ENCODE data around the gene SYTL3.

The SYTL3 gene

DNA sequence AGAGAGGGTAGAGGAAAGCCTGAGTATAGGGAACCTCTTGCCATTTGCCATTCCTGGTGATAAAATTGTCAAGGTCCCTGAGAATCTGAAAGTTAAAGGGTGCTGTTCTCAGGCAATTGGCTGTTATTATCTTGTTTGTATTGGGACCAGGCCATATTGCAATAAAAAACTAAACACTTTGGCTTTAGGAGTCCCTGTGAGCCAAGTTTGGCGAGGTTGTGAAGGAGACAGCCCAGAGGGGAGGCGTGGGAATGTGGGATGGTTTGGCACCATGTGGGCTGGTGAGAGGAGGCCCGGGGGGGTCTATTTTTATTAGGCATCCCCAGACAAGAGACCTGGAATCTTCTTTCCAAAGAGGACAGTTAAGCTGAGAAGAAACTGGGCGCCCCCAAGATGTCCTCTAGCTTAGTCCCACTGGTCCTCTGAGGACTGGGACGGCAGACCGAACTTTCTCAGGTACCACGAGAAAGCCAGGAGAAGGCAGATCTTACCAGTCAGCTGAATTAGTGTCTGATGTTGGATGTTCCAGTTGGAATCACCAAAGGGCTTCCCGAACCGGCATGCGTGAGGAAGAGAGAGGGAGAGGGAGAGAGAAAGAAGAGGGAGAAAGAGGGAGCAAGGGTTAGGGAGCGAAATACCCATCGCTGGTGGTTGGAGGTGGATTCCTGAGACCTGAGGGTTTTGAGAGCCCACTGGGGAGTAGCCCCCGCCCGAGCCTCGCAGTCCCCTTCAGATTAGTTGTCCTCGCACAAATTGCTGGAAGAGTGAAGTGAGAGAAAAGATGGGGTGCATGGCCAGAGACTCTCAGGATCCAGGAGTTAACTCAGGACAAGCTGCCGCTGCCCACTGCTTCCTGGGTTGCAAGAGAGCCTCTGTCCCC, 29.7 kb upstream of the SYTL3 start:
- no peak for DNase-seq

DNA sequence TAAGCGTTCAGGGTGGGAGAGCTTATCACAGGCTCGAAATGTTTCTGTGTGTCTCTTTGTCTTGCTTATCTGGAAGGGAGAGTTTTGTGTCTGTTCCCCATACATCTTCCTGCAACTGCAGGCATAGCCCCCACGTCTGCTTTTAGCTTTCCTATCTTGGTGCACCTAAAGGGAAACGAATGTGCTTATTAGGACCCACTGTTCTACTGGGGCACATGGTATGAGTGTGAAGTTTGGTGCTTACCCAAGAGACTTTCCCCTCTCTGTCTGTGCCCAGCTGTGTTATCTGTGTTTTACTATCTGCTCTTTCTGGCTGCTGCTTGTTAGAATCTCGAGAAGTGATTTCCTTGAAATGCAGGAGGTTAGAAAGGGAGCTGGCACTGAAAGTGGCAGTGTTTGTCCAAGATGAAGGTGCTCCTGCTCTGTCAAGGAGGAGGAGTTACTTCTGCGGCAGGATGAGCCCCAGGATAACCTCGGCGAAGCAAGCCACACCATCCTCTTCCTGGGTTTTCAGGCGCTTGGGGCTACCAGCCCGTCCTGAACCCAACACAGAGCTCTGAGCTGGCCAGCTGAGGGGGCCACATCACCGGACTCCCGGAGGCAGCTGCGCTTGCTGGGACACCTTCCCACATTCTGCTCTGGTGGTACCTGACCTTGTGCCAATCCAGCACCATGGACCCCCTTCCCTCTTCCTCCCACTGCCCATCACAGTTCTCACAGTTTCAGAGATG, 28.7 kb upstream of the SYTL3 start:
- no peak for DNase-seq

More for the DNA sequence above, 29.7 kb upstream of the SYTL3 start:
- no peak for TF ChIP-seq POLR2A (IDR thresholded peaks at IDR 0.05; ENCODE audit: low read length)
- no peak for TF ChIP-seq GATA1 (IDR thresholded peaks at IDR 0.05; ENCODE audit: low read depth, low read length)

DNA sequence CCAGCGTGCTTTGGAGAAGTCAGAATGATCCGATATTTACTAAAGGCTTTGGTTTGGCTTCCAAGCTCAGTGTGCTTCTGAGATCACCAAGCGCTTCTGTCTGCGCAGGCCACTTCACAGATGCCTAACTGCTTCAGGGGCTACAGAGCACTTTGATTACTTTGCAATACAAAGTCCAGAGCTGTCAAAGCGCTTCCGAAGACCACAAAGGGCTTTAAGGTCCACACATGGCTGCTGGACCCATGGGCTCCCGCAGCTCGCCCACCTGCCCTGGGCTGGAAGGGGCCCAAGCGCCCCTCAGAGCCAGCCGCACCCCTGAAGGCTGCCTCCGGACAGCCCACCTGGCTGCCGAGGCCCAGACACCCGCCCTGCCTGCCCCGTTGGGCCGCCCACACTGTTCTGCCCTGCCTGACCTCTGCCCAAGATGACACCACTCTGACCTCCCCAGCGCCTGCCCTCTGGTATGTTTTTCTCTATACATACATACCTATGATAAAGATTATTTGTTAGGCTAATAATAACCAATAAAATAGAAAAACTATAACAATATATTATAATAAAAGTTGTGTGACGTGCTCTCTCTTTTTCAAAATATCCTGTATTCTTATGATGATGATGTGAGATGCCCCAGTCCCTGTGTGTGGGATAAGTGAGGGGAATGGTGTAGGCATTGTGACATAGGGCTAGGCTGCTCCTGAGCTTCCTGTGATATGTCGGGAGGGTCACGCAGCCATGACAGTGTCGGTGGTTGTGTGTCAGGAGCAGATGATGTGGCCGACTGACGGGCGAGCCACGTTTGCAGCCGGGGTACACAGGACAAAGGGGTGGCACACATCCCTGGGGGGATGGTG, 27.9 kb upstream of the SYTL3 start:
- no peak for DNase-seq
- no peak for TF ChIP-seq GATA1 (IDR thresholded peaks at IDR 0.05; ENCODE audit: low read depth, low read length)
- no peak for TF ChIP-seq POLR2A (IDR thresholded peaks at IDR 0.05; ENCODE audit: low read length)

More for the DNA sequence above, 28.7 kb upstream of the SYTL3 start:
- TF ChIP-seq POLR2A (IDR thresholded peaks at IDR 0.05; ENCODE audit: low read length) (no peak), GATA1 (IDR thresholded peaks at IDR 0.05; ENCODE audit: low read depth, low read length) (no peak)

DNA sequence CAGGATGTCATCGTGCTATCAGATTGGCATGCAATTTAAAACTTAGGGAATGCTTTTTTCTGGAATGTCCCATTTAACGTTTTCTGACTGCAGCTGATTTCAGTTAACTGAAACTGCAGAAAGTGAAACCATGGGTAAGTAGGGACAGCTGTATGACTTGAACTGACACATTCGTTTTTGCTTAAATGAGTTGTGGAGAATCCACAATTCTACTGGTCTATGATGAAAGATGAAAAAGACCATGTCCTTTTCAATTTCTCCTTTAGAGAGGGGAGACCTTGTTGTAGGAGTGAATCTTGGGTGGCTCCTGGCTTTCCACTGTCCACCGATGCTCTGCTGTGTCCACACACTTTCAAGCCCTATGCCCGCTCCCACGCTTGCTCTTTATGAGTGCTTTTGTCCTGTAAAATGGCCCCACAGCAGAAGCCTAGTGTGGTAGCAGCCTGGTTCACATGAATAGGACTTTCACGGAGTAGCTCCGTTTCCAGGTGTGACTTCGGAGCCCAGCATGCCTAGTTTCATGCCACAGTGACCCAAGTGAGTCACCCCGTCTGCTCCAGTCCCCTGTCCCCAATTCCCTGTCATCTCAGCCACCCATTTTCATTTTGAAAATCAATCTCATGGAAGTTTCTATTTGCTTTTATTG, 27.2 kb upstream of the SYTL3 start:
- DNase-seq = no peak
- TF ChIP-seq POLR2A (IDR thresholded peaks at IDR 0.05; ENCODE audit: low read length) = no peak
- no peak for TF ChIP-seq GATA1 (IDR thresholded peaks at IDR 0.05; ENCODE audit: low read depth, low read length)

DNA sequence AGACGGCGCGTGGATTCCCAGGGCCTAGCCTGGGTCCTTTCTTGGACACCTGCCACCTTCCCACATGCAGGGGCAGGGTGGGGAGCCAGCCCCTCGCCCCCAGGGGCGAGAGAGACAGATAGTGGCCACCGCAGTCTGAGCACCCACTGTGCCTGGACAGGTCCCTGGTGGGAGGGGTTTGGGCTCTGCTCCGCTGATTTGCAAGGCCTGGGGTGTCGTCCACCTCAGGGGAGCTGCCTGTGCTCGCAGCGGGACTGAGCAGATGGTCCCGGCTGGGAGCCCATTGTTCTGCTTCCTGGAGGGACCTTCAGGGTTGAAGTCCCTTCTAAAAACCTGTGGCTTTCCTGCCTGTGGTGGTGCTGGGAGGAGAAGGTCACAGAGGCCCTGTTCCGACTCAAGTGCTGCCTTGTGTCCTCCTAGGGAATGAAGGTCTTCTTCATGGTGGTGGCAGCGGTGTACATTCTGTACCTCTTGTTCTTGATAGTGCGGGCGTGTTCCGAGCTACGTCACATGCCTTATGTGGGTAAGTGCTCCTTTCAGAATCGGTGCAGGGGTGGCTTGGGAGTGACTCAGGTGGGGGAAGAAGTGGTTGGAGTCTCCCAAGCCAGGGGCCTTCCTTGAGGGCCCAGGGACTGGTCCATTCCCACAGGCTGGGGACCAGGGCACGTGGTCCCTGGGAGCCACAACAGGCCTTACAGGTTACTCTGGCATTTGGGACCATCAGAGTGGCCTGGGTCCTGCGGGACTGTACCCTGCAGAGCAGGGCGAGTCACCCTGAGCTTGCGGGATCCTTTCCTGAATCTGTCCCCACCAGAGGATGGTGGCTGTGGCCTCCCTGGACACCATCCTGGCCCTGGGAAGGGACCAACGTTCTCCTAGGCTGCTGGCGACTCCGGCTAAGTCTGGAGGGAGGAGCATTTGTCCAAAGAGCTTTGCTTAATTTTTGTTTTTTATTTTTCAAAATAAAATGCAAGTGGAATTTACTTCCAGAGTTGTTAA, 24.9 kb upstream of the SYTL3 start:
- DNase-seq = no peak
- TF ChIP-seq POLR2A (IDR thresholded peaks at IDR 0.05; ENCODE audit: low read length) (no peak), GATA1 (IDR thresholded peaks at IDR 0.05; ENCODE audit: low read depth, low read length) (no peak)

DNA sequence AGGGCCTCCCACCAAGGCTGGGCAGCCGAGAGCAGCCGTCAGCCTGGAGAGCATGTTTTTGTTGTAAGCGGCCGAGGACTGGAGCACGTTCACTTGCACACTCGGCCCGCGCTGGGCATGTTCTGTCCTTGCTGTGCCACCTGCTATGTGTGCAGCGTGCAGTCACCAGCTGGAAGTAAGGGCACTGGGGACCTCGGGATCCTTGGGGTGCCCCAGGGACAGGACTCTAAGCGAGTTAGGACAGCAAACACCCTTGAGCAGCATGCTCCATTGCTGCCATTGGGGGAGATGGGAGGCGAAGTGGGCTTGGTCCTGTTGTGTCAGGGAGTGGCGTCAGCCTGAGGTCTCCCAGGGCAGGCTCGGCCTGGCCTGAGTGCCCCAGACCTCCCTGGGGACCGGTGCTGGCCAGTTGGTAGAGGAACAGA, 24.0 kb upstream of the SYTL3 start:
- TF ChIP-seq GATA1 (IDR thresholded peaks at IDR 0.05; ENCODE audit: low read depth, low read length) (no peak), POLR2A (IDR thresholded peaks at IDR 0.05; ENCODE audit: low read length) (no peak)
- no peak for DNase-seq

DNA sequence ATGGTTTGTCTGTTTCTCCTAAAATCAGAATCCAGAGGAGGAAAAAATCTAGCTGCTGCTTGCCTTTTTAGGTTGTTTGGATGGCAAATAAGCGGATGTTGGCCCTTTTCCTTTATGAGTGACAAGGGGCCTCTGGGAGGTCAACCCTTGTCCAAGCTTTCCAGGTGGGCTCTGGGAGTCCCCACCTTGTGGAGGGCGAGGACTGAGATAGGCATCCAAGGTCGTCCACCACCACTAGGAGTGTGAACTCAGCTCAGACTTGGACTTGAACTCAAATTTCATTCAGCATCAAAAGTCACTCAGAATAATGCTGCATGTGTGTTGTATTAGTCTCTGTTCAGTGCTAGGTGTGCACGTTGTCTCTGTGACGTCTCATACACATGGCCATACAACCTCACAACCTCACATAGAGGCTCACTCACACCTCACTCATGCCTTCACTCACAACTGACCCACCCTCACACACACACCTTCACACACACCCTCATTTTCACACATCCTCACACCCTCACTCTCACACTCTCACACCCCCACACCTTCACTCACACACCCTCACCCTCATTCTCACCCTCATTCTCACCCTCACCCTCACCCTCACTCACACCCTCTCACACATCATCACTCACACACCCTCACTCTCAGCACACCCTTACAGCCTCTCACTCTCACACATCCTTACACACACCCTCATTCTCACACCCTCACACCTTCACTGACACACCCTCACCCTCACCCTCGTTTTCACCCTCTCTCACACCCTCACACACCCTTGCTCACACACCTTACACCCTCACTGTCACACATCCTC, 23.3 kb upstream of the SYTL3 start:
- no peak for DNase-seq
- TF ChIP-seq GATA1 (IDR thresholded peaks at IDR 0.05; ENCODE audit: low read depth, low read length) = no peak
- no peak for TF ChIP-seq POLR2A (IDR thresholded peaks at IDR 0.05; ENCODE audit: low read length)

DNA sequence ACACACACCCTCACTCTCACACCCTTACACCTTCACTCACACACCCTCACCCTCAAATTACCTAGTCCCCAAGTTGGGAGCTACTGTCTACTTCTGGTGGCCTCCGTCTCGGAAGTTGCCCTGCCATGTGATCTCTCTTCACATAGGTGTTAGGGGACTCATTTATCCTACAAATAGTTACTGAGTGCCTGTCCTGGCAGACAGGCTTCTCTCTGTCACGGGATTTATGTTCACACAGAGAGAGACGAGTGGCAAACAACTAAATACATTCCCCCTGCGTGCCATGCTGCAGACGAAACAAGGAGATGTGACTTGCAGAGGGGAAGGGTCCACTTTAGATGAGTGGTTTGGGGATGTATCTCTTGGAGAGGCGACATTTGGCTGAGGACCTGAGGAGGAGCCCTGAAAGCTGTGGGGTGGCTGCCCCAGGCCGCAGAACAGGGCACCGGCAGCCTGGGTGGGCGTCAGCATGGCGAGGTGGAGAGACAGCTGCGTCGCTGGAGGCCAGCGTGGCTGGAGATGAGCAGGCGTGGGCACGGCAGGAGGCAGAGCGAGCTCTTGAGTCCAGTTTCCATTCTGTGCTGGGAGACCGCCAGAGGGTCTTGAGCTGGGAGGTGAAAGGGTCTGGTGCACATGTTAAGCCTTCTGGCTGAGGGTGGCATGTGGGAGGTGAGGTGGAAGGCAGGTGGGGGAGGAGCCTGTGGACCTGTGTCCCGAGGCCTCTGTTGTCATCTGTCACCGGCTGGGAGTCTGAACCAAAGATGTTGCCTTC, 22.5 kb upstream of the SYTL3 start:
- DNase-seq = no peak
- TF ChIP-seq GATA1 (IDR thresholded peaks at IDR 0.05; ENCODE audit: low read depth, low read length) (no peak), POLR2A (IDR thresholded peaks at IDR 0.05; ENCODE audit: low read length) (no peak)

DNA sequence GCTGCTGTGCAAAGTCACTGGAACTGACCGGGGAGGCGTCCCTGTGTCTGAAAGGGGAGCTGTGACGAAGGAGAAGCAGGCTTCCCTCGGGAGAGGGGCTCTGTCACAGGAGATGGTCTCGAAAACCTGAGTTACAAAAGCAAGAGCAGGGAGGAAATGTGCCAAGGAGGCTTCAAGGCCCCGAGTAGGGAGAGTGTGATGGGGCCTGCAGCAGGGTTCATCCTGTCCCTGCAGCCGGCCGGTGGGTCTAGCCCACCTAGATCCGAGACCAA, 22.0 kb upstream of the SYTL3 start:
- TF ChIP-seq POLR2A (IDR thresholded peaks at IDR 0.05; ENCODE audit: low read length) (no peak), GATA1 (IDR thresholded peaks at IDR 0.05; ENCODE audit: low read depth, low read length) (no peak)
- no peak for DNase-seq

DNA sequence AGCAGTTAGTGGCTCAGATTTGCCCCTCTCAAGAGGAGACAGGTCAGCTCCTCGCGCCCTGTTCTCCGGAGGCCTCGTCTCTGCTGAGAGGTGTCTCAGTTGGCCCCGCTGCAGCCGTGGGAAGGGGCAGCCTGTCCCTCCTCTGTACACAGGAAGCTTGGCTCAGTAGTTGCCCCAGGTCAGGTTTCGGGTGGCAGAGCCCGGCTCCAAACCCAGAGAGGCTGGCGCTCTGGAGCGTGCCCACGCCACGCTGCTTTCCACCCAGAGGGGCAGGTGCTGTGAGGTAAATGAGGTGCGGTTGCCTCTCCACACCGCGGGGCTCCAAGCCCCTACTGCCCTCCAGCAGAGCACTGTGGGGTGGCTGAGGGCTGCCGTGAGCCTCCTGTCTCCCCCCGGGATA, 21.3 kb upstream of the SYTL3 start:
- no peak for DNase-seq
- TF ChIP-seq GATA1 (IDR thresholded peaks at IDR 0.05; ENCODE audit: low read depth, low read length) (no peak), POLR2A (IDR thresholded peaks at IDR 0.05; ENCODE audit: low read length) (no peak)
